Measurements from ENCODE around the gene SETD6.

Gene SETD6

GRCh38 chr16:58515125-58515870, at the start of gene SETD6:
SETD6 (plus strand) TSS chr16:58515517; CDS start chr16:58515538, 21 bp downstream.
- H3K4me3 ChIP-seq, result peak within 1 kb of the TSS; percentile 88
- no peak for TF ChIP-seq CTCF (IDR thresholded peaks at IDR 0.05)
- peak within 1 kb of the TSS; percentile 46 to 88 for H3K27ac ChIP-seq
- DNase-seq (ENCODE audit: low spot score), result peak; percentile 91

DNA sequence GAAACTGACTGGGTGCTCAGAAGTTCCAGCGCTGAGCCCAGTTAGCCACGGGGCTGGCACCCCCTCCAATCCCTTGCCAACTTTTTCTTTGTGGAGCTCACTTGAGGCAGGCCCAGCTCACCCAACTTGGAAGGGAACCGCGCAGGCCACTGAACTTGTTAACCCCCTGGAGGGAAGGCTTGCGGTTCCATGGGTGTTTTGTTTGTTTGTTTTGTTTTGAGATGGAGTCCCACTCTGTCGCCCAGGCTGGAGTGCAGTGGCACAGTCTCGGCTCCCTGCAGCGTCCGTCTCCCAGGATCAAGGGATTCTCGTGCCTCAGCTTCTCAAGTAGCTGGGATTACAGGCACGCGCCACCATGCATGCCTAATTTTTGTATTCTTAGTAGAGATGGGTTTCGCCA, 49.5 kb upstream of the SETD6 start:
- Histone ChIP-seq H3K27ac (no peak overlapping the region), H3K4me3 (no peak overlapping the region)
- no peak for DNase-seq (ENCODE audit: low spot score)
- no peak for TF ChIP-seq CTCF (IDR thresholded peaks at IDR 0.05)

GRCh38 chr16:58466396-58466795, 48.9 kb upstream of the SETD6 start:
- no peak for TF ChIP-seq CTCF (IDR thresholded peaks at IDR 0.05)
- Histone ChIP-seq H3K27ac (no peak overlapping the region), H3K4me3 (no peak overlapping the region)
- DNase-seq (ENCODE audit: low spot score), result no peak

GRCh38 chr16:58467905-58468304, 47.4 kb upstream of the SETD6 start:
- DNase-seq (ENCODE audit: low spot score), result no peak
- no peak for TF ChIP-seq CTCF (IDR thresholded peaks at IDR 0.05)
- Histone ChIP-seq H3K27ac (no peak overlapping the region), H3K4me3 (no peak overlapping the region)

DNA sequence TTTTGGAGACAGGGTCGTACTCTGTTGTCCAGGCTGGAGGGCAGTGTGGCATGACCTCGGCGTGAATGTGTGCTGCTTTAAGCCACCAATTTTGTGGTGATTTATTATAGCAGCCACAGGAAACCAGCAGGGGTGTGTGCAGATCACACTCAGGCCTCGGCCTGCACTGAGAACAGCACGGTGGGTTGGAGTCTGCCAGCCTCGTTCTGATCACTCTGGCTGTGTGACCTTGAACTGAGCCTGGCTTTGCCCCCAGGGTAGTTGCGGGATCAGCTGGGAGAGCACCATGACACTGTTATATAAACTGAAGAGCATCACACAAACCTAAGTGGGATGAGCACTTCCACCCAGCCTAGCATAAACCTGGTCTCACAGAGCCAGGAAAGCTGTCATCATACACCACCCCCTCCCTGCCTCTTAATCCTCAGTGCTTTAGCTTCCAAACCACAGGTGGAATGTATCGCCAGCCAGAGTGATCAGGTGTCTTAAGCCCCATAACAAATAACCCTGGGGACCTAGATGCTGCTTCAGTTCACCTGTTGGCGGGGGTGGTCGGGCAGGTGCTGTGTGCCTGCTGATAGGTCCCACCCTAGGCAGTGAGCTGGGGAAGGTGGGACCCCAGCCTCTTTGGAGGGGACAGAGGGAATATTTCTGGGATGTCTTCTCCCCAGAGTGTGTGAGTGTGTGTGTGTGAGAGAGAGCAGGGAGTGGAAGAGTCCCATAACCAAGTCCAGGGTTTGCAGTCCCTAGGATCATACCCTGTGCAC, 43.9 kb upstream of the SETD6 start:
- Histone ChIP-seq H3K4me3 (no peak overlapping the region), H3K27ac (no peak overlapping the region)
- no peak for TF ChIP-seq CTCF (IDR thresholded peaks at IDR 0.05)
- no peak for DNase-seq (ENCODE audit: low spot score)

GRCh38 chr16:58472266-58472665, 43.1 kb upstream of the SETD6 start:
- TF ChIP-seq CTCF (IDR thresholded peaks at IDR 0.05), result no peak
- H3K4me3 ChIP-seq, result no peak overlapping the region
- H3K27ac ChIP-seq, result no peak overlapping the region
- DNase-seq (ENCODE audit: low spot score), result no peak

GRCh38 chr16:58472827-58473226, 42.5 kb upstream of the SETD6 start:
- Histone ChIP-seq H3K27ac (no peak overlapping the region), H3K4me3 (no peak overlapping the region)
- TF ChIP-seq CTCF (IDR thresholded peaks at IDR 0.05), result no peak
- no peak for DNase-seq (ENCODE audit: low spot score)
